ENCODE measurements around the gene MICAL2.
A peak's percentile ranks its signal among the peaks of the same experiment; 100 is the strongest.

MICAL2 gene

DNA sequence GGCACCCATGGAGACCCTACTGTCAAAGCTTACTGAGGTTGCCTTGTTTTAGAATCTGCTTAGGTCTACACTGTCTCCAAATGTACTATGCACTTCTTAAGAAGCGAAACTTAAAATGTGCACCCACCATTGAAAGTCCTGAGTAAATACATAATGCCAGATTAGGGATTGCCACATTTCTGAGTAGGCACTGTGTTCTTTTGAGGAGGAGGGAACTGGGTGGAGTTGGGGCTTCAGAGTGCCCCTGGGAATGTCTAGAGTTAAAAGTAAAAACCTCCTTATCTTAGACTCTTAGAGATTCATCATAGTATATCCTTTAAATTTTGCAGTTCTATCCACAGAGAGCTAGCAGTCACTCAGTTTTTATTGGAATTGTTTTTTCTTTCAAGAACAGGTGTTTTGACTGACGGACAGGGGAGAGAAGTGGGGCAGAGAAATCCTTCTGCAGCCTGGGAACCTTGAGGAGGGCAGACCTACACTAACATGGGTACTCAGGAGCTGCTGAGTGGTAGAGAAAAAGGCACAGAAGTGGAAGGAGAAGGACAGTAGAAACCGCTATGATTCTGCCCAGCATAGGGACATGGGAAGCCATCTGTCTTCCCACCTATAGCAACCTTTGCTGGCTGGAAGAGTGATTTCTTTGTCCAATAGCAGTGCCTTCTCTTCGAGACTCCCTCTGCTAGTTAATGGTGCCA lies 33.4 kb upstream of the MICAL2 start:
- no peak for DNase-seq

DNA sequence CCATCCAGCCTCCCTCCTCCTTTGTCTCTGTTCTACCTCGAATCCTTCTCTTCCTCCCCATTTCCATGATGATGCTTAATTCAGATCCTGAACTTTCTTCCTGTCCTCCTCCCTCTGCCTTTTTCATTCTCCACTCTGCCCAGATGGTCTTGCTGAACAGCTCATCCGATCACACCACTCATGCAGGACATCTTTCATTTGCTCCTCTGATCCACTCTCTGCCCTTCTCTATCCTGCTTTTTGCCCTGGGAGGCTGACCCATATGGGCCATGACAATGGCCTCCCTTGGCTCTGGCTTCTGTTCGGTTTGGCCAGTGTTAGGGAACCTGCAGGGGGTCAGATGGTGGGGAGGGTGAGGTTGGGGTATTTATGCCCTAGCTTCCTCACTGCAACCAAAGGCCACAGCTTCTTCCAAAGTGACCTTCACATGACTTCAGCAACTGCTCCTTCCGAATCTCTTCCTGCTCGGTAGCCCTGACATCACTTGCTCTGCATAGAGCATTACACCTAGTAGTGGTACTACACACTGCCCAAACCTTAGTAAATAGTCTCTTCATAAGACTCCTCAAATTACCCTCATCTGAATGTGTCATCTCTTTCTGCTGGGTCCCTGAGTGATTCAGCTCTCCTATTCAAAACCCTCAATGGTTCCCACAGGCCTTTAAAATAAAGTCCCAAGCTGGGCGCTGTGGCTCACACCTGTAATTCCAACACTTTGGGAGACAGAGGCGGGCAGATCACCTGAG lies 32.7 kb upstream of the MICAL2 start:
- no peak for DNase-seq

DNA sequence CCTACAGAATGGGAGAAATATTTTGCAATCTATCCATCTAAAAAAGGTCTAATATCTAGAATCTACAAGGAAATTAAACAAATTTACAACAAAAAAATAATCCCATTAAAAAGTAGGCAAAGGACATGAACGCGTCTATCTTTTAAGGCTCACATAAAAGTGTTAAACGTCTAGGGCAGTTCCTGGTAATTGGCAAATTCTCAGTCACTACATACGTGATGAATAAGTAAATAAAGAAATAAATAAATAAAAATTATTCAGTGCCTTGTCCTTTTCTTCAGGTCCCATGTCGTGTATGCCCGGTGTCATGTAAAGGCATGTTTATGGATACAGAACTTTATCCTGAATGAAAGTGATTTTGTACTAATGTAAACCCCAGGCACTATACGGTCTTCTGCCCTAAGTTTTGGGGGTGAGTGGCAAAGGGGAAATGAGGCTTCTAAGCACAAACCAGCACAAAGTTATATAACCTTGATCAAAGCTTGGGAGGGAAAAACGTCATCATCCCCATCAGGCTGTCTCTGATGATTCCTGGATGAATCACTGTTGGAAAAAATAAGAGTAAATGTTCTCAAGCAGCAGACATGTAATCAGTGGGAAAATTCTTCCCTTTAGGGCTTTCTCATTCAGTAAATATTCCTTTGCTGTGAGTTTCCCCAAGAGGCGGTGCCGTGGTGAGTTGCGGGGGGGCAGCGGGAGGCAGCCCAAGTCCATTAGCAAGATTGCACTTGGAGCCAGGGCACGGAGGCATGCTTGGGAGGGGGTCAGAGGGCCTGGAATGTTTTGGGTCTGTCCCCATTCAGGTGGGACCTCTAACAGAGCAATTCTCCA lies 30.4 kb upstream of the MICAL2 start:
- no peak for DNase-seq

DNA sequence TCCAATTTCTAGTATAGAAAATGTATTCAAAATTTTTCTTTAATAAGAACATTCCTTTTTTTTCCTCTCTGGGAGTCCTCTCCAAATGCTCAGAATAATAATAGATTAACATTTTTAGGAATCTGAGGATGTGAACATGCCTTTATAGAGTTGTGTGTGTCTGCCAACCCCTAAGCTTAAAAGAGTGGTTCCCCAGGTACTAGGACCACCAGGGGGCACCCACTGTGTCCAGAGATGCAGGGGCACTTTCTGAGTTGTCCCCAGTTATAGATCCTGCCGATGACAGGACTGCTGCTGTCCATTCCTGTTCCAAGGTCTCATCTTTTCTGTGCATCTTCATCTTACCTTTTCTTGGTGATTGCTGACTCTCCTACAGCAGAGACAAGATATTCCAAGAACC lies 27.0 kb upstream of the MICAL2 start:
- DNase-seq = no peak

DNA sequence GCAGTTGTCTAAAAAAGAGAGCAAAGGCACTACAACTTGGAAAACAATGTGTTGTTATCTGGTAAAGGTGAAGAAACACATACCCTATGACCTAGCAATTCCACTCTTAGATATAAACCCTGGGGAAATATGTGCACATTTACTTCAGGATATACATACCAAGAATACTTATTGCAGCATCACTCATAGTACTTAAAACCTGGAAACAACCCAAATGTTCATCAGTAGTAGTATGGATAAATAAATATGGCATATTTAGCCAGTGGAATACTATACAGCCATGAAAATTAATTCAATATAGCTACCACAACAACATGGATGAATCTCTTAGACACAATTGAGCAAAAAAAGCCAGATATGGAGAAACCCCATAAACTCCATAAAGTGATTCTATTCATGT lies 26.1 kb upstream of the MICAL2 start:
- DNase-seq = no peak

DNA sequence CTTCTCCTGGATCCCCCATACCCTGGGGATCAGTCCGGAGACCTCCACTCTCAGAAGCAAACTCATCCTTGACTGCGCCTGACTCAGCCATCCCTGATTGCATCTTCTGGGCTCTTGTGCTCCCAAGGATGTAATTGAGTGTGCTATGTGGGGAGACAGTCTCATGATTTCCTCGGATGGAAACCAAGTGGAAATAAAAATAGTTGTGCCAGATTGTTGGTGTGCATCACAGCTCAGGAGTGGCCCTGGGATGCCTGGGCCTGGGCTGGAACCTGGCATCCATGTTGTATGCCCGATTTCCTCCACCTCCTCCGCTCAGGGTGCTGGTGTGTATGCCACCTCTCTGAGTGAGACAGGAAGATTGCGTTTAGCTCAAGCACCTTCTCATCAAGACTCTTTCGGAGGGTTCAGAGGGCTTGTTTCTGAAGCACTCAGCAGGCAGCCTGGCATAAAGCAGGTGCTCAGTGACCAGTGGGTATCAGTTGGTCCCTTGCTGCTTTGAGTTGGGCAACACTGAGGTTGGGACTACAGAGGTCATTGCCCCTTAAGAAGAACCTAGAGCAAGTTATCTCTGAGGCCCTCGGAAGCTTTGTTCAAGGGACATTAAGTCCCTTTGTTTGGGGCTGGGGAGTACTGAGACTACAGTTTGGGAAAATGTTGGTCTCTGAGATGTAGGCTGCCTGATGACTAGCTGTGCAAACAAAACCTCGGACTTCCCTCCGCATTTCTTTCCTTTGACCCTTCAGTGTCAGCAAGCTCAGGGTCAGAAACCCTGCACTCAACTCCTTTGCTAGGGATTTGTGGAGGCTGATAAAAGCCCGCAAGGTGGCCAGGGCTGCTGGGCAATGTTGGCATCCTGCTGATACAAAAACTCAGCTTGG lies 24.8 kb upstream of the MICAL2 start:
- DNase-seq = no peak

DNA sequence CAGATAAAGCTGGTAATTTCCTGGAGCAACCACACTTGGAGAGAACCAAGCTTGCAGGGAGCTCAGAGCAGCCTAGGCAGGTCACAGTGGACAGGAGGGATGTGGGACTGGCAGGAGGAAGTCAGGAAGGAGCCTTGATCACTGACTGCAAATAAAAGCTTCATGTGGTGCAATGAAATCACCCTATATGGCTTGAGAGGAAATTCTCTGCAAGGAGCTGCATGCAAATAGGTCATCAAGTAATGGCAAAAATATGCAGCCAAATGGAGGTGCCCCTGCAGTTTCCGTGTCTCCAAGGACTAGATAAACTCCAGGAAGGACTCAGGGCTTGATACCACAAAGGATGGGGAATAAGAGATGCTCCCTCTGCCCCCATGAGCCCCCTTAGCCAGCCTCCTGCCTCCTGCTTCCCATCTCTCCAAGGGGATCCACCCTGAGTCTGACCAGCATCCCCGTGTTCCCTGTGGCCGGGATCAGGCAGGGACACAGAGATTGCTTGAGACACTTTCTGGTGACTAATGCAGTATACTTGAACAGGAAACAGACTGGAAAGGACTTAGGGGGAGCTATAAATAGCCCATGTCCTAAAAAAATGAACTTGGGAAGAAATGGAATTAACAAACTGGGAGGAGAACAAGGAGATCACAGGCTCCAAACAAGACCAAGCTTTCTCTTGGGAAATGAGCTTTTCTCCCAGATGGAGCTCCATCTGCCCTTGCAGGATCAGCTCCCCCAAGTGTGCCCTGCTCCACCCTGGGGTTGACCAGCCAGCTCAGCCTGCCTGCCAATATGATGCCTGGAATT lies 23.9 kb upstream of the MICAL2 start:
- peak; percentile 49 to 73 (median 70) for DNase-seq

DNA sequence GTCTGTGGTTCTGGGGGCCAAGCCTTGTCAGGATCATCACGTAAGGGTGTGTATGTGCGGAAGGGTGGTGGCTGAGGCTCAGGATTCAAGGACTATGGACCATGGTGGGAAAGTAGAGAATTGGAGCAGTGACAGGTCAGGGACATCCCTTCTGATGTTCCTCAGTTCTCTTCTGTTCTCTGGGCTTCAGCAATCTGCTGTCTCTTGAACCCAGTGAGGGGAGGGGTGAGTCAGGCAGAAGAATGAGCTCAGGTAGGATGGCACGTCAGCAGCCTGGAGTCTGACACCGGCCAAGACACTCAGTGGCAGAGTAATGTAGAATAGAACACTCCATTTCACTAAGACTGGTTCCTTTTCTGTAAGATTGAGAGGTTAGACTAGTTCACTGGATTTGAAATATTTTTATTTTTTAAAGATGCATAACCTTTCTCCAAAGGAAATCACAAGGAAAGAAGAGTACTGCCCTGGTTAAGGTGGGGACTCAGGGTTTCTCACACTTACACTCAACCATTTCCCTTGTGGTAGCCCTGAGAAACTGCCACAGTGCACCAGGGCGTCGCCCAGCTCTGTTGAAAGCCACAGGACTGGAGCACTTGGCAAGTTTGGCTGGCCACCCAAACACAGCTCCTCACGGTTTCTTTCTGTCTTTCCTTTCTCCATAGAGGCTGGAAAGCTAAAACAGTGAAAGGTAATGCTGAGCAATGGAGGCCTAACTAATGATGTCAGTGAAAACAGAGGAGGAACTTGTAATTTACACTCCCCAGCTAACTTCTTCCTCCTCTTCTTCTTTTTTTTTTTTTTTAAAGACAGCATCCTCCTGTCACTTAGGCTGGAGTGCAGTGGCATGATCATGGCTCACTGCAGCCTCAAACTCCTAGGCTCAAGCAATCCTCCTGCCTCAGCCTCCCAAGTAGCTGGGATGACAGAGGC lies 23.1 kb upstream of the MICAL2 start:
- peak in 3 of 4 experiments; percentile 37 to 68 (median 65) for DNase-seq

DNA sequence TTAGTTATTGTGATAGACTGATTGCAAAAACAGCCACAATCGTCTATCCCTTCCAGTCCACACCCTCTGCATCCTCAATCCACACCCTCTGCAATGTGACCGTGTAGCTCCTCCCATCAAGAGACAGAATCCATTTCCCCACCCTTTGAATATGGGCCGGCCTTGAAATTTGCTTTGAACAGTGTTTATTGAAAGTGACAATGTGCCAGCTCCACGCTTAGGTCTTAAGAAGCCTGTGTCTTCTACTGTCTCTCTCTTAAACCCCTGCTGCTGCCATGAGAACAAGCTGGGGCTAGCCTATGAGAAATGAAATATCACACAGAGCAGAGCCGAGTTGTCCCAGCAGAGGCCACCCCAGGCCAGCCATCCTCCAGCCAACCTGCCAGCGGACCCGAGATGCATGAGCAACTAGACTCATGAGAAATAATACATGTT lies 22.3 kb upstream of the MICAL2 start:
- peak in 2 of 4 experiments; percentile 23 to 31 for DNase-seq

DNA sequence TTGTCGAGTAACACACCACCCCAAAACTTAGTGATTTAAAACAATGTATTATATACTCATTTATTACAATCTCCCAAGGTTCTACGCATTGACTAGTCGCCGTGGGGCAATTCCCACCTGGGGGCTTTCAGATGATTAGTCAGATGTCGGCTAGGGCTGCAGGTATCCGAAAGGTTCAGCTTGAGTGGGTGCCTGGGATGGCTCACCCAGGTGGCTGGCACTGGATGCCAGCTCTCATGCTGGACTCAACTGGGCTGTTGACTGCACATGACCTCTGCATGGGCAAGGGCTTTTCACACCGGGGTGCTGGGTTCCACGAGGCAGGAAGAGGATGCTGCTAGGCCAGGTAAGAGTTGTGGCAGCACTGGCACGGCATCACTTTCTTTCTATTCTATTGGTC lies 21.9 kb upstream of the MICAL2 start:
- no peak for DNase-seq

DNA sequence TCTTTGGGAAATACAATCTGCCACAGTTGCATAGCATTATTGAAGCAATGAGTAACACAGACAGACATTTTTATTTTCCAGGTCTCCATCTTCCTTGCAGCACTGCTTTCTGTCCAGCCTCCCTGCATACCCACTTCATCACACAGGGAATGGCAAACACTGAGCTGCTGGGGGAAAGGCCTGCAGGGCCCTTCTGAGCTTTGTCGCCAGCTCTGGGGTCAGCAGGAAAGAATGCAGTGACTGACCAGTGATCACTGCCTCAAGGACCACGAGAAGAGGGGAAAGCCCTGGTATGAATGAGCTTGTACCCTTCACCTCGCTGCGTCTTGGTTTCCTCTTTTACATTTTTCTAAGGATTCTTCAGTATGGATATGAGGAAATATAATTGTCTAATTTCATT lies 21.3 kb upstream of the MICAL2 start:
- no peak for DNase-seq

DNA sequence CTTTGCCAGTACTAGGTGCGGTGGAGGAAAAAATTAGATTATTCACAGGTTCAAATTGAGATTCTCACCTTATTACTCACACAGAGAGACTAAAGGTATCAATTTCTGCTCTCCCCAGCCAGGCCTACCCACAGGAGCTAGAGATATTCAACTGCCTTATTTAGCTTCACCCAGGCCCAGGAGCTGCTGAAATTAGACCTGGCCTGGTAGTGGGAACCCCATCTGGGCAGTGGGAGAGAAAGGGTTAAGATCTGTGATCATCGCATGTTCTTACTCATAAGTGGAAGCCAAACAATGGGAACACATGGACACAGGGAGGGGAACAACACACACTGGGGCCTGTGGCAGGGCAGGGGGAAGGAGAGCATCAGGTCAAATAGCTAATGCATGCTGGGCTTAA lies 20.9 kb upstream of the MICAL2 start:
- no peak for DNase-seq

DNA sequence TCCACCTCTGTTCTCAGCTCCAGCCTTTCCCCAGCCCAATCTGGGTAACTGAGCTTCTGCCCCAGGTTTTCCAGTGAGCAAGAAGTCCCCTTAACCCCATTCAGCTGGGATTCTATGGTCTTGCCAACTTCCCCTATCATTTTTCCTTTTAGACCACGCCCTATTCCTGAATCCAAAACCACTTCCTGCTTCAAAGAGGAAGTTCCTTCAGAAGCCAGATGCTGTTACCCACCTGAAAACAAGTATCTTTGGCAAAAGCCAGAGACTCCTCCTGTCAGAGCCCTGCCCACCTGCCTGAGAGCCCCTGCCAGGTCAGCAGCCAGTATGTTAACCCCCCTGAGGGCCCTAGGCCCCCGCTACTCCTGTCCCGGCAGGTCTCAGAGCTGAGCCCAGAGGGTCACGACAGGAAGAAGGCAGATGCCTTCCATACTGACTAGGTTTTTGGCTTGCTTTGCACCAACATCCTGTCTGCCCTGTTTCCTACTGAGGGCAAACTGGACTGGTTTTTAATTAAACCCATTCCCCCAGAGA lies 20.3 kb upstream of the MICAL2 start:
- DNase-seq = peak; percentile 55 to 83 (median 69)

DNA sequence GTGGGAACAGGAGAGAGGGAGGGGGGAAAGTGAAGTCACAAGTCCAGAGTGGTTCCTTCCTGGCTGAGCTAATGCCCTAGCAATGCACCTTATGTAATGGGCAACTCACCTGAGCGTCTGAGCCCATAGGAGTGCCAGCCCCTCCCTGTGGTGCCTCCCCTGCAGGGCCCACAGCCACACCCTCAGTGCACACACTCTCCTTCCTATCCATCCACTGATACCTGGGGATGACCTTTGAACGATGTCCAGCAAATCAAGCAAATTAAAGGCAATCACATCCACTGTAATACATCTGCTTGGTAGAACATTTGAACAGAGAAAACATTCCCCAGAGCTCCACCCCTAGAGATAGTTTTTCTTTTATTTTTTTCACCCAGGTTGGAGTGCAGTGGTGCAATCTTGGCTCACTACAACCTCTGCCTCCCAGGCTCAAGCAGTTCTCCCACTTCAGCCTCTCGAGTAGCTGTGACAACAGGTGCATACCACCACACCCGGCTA lies 19.6 kb upstream of the MICAL2 start:
- DNase-seq = no peak

DNA sequence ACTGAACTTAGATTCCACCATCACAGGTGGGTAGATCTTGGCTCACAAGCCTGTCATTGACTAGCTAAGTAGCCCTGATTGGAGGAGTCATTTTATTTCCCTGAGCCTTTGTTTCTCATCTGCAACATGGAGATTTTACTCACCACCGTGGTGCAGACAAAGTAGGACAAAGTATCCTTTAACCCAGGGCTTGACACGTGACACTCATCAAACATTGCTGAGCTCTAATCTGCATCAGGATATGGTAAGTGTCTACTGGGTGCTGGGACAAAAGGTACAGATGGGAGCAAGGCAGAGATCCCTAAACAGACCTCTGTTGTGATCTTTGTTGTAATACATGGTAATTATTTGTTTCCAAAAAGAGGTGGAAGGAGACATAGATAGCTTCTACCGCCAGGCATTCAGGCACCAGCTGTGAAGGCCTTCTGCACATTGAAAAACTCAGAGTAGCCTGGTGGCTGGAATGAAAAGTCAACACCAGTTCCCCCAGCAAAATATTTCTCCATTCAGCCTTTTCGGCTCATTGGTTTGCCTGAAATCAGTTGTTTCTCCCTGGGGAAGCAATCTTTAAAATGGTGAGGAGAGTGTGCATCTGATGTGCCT lies 18.3 kb upstream of the MICAL2 start:
- DNase-seq = no peak

DNA sequence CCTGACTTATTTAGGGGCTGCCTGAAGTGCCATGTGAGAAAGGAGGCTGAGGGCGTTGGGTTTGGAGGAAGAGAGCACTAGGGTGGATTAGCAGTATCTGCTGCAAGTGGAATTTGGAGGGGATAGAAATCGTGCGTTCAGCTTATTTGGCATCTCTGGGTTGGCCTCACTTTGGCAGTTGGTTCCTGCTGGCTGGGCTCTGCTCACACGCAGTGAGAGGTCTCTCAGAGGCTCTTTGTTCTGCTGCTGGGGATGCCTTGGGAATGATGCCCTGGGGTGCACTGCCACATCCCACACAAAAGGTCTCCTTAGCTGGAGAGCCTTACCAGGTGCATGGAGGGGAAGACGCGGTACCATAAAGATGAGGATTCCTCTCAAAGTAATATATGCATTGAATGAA lies 17.7 kb upstream of the MICAL2 start:
- DNase-seq = no peak

DNA sequence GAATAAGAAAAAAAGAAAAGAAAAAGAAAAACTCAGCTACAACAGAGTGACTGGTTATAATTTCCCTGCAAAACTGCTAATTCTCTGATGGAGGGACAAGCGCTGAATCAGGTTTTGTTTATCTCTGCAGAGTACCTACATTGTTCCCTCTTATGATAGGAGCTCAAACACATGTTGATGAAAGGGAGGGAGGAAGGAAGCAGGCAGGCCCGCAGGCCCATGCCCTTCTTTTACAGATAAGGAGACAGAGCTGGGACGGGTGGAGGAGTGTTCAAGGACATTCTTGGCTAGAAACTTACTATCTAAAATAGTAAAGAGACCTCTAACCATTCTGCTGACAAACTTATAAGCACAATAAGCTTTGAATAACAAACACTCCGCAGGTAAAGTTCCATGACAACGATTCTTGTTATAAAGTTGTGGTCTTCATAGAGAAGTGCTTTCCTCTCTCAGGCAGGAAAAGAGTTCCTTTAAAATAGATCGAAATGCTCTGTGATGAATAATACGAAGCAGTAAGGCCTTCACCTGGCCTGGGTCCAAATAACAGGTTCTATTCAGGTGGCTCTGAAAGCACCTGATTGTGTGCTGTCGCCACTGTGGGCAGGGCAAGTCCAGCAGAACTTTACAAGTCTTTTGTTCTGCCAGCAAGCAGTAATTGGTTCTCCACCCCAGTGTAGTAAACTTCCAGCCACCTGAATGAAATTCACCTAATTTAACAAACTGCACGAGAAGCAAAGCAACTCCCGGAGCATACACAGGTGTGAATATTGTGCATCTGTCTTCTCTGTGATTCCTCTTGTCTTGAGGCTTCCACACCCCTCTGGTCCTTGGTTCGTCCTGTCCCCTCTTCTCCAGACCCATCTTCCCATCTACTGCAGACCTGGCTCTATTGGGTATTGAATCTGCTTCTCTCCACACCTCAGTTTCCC lies 15.3 kb upstream of the MICAL2 start:
- no peak for DNase-seq

DNA sequence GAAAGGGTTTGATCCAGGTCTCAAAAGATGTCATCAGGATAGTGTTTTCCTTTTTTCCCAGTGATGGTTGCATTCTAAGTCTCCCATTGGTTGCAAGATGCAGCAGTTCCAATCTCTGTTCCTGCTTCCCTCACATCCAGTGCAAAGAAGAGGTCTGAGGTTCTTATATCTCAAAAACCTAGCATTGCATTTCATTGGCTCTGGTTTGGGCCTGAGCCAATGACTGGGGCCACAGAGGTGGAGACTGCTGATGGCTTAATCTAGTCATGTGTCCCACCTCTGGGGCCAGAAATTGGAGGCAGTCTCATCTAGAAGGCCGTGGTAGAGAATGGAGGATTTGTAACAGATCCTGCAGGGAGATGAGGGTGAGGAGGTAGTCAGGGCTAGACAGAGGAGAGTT lies 13.2 kb upstream of the MICAL2 start:
- DNase-seq = no peak
